HG03378 (cell line): ENCODE results near the gene BTBD7.
"Not testable (repeated sequence)": the region's sequence is repeated elsewhere in the genome, so short reads cannot be mapped to it uniquely, and the experiment has no call there.

Source experiments
- ATAC-seq: cut with Tn5 transposase; IDR thresholded peaks from one replicate; pipeline ENCODE4 v1.9.1; 2021; ENCODE audit warnings: mild to moderate bottlenecking, moderate library complexity; ENCODE audit not compliant: unreplicated experiment

BTBD7 gene, protein sequence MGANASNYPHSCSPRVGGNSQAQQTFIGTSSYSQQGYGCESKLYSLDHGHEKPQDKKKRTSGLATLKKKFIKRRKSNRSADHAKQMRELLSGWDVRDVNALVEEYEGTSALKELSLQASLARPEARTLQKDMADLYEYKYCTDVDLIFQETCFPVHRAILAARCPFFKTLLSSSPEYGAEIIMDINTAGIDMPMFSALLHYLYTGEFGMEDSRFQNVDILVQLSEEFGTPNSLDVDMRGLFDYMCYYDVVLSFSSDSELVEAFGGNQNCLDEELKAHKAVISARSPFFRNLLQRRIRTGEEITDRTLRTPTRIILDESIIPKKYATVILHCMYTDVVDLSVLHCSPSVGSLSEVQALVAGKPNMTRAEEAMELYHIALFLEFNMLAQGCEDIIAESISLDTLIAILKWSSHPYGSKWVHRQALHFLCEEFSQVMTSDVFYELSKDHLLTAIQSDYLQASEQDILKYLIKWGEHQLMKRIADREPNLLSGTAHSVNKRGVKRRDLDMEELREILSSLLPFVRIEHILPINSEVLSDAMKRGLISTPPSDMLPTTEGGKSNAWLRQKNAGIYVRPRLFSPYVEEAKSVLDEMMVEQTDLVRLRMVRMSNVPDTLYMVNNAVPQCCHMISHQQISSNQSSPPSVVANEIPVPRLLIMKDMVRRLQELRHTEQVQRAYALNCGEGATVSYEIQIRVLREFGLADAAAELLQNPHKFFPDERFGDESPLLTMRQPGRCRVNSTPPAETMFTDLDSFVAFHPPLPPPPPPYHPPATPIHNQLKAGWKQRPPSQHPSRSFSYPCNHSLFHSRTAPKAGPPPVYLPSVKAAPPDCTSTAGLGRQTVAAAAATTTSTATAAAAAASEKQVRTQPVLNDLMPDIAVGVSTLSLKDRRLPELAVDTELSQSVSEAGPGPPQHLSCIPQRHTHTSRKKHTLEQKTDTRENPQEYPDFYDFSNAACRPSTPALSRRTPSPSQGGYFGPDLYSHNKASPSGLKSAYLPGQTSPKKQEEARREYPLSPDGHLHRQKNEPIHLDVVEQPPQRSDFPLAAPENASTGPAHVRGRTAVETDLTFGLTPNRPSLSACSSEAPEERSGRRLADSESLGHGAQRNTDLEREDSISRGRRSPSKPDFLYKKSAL

DNA sequence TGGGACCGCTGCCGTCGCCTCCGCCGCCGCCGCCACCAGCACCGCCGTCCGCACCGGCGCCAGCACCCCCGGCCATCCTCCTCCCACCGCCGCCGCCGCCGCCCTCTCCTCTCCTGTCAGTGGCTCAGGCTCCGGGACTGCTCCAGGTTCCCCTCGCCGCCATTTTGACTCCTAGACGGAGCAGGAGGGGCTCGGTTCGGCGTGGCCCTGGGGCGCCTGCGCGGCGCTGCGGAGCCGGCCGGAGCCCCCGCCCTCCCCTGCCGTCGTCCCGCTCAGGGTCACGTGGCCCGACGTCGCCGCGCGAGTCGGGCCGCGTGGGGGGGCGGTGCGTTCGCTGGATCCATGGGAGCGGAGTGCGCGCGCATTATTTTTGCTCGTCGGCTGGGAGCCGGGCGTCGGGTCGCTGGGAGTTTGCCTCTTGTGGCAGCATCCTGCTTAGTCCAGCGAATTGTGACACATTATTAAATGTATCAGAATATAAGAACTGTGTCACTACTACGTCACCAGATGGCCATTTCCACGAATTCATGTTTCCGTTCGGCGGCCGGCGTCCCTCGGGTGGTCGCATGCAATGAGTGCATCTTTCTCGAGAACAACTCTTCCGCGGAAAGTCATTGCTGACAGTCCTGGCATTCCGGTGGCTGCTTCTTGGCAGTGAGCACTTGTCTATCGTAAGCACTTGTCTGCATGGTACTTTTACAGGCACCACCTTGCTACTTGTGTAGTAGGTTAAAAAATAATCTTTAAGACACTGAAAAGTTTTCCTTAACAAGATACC, at the start of gene BTBD7:
Gene BTBD7, minus strand, starts transcription at position 184 of the 778 bp plus-strand sequence. CDS start 36,985 bp downstream, outside the sequence.
- ATAC-seq: peak; percentile 50

DNA sequence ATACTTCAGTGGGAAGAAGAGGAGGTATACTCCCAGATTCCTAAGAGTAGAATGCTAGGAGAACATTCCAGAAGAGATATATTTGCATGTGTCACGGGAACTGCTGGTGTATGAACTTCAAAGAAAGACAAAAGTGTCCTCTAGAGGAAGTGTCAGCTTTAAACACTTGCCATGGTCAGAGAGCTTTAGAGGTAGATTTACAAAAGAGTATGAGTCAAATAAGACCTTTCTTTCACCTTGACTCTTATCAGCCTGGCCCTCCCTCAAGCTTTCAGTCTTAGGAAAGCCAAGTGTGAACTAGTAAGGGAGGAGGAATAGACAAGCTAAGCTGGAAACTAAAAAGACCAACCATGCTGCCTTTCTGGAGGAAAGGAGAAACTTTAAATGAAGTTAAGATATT, 48.8 kb upstream of the BTBD7 start:
- ATAC-seq: peak; percentile 68

DNA sequence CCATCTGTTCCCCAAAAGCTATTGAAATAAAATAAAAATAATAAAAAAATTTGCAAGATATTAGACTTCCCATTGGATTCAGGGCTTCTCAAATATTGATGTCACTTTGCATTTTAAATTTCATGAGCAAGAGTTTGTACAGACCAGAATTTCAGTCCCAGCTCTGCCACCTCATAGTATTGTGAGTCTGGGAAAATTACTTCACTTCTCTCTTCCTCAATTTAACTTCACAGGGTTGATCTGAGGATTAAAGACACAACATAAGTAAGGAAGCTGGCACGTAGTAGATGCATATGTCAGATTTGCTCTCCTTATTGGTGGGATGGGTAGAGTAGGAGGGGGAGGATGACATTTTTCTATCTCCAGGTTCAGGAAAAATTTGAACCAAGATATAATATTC, 47.0 kb upstream of the BTBD7 start:
- no peak for ATAC-seq

DNA sequence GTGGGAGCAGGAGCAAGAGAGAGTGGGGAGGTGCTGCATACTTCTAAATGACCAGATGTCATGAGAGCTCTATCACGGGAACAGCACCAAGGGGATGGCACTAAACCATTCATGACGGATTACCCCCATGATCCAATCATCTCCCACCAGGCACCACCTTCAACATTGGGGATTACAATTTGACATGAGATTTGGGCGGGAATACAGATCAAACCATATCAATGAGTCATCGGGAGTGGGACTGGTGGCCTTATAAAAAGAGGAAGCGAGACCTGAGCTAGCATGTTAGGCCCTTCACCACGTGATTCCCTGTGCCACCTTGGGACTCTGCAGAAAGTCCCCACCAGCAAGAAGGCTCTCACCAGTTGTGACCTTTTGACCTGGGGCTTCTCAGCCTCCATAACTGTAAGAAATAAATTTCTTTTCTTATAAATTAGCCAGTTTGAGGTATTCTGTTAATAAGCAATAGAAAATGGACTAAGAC, 42.9 kb upstream of the BTBD7 start:
- ATAC-seq: peak; percentile 91

DNA sequence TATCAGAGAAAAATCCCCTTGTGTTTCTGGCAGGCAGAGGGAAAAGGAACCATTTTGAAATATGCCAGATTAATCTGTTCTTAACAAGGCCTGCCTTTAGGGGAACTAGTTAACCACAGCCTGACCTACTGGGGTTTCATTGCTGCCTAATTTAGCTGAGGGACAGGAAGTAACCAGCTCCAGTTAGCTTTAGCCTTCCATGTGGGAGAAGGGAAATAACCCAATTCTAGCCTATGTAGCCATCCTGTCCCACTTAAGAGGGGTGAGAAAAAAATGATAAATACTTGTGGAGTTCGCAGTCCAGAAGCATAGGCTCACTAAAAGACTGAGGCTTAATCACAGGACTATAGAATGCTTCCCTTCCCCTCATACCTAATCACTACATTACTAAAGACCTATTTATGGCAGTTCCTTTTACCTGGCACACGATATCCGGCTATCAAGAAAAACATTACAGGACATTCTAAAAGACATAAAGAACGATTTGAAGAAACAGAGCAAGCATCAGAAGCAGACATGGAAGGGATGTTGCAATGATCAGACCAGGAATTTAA, 37.0 kb upstream of the BTBD7 start:
- ATAC-seq: peak; percentile 80

DNA sequence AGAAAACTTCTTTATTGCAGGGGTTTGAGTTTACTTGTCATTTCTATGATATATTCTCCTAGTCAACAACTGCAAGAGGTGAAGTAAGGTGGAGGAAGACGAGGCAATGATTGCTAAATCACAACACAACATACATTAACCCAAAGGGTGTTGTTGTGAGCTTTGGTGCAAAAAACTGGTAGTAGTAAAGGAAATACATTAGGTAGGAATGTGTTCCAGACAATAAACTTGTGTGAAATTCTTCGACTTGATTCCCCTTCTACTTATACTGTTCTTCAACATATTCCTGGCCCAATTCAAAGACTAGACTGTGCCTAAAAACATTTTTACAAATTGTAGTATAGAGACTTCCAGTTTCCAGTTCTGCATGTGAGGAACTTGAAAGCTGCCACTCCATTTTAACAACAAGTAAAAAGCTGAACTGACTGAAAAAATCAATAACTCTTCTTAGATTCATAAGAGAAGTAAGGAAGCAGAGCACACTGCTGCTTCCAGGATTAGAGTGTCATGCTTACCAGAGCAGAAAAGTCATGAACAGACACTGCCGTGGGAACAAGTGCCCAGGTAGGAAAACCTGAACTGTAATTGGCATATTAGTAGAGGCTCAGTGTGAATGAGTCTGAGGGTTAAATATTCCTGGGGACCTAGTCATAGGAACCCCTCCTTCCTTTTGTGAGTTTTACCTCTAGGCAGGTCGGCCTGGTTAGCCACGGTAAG, 36.3 kb upstream of the BTBD7 start:
- ATAC-seq: no peak

DNA sequence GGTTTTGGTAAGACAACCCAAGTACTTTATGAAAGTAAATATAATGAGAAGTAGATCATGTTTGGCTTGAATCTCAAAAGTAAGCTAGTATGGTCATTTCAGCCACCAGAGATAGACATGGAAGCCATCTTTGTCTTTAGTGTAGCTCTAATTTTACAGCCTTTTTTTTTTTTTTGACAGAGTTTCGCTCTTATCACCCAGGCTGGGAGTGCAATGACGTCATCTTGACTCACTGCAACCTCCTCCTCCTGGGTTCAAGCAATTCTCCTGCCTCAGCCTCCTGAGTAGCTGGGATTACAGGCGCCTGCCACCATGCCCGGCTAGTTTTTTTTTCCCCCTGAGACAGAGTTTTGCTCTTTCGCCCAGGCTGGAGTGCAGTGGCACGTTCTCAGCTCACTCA, 22.0 kb upstream of the BTBD7 start:
- ATAC-seq: not testable (repeated sequence)

DNA sequence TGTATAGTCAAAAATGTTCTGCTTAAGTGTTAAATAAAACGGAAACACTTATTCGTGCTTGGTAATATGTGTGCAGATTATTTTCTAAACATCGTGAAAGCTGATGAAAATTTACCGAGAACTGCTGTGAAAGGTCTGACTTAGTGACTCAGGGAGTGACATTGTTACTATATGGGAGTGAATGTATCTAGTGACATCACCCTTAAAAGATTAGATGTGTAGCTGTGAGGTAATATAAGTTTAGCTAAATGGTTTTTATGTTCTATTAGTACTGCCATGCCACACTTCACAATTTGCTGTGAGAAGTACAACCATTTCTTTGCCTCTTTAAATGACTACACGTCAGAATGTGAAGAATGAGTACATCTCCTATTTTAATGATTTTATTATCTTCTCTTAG, 15.5 kb upstream of the BTBD7 start:
- no peak for ATAC-seq

DNA sequence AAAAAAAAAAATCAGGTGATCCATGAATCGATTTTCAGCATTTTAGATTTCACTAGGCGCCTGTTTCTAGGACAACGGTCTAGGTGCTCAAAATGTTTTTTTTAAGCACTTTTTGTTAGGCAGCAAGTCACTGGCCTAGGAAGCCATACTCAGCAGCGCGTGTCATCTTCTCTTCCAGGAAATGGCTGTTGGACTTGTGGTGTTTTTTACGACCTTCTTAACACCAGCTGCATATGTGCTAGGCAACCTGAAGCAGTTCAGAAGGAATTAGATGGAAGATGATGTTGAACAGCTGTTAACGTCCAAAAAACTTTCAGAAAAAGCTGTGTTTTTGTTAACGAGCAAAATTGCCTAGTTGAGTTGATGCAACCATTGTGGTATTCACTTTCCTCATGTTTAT, 15.0 kb upstream of the BTBD7 start:
- ATAC-seq: no peak

DNA sequence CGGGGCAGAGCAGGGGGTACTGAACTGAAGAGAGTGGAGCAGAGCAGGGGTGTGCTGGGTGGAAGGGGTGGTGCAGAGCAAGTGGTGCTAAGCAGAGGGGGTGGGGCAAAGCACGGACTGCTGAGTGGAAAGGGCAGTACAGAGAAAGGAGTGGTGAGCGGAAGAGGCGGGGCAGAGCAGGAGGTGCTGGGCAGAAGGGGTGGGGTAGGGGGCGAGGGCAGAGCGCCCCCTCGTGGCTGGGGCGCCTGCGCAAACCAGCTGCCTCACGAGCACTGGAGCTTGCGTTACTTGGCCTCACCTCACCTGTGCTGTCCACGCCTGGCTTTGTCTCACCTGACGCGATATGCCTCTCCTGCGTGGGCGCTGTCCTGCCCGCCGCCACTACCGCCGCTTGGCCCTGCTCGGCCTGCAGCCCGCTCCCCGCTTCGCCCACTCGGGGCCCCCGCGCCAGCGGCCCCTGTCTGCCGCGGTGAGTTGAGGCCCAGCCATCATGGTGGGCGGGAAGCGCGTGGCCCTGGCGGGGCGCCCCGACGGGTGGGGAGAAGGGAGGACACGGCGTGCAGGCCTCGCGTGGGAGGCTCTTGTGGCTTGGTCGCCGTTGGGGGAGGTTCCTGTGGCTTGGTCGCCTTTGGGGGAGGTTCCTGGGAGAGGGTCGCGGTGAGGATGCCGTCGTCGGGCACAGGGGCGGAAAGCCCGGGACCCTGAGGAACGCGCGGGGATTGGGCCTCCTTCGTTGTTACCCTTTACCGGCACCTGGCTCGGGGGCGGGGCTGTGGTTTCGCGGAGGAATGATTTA, 14.3 kb upstream of the BTBD7 start, which contains the start of gene COX8C:
Gene COX8C, plus strand, starts transcription at position 257 of the 796 bp plus-strand sequence. Its CDS starts 87 bp downstream, at position 344.
- ATAC-seq: no peak

DNA sequence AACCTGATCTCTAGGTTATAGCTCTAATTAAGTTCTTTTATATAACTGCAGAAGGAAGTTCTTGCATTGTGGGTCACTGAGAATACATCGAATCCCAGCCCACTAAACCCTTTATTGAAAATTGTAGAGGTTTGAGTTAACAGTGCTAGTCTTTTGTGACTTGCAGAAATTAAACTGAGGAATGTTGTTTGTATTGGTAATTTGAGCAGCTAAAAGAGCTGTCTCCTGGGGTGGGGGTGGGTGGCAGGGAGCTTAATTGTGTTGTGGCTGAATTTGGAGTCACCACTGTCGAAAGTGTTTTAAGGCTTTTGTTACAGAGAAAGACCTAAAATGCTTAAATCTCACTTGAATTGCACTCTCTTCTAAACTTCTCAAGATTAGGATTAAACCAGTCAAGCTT, 11.0 kb upstream of the BTBD7 start:
- ATAC-seq: no peak

DNA sequence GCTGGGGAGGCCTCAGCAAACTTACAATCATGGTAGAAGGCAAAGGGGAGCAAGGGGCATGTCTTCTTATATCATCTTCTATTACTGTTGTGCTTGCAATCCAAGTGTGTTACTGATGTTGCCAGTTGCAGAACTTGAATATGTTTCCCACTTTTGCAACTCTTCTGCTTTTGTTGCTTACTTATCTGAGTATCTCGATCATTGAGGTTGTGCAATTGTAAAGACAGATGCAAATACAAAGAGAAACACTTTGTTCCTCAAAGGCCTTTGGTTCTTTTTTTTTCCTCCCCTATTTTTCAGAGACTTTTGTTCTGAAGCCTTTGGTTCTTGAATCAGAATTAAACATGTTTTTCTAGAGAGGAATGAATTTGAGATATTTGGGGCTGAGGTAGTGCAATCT, 10.4 kb upstream of the BTBD7 start:
- ATAC-seq: no peak

DNA sequence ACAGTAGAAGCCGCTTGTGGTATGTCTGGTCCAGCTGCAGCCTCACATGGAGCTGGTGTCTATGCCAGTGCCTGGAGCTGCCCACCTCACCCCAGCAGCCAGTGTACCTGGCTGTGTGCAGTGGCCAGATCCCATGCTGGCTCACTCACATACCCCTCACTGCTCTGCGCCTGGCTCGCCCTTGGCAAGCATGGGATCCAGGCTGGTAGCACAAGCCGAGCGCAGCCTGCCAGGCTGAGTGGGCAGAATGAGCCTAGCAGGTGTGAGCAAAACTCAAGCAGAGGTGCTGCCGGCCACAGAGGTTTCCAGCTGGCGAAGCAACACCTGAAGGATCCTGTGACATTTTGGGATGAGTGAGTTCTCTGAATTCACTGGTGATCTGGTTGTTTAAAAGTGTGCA, 5.0 kb upstream of the BTBD7 start:
- ATAC-seq: no peak

DNA sequence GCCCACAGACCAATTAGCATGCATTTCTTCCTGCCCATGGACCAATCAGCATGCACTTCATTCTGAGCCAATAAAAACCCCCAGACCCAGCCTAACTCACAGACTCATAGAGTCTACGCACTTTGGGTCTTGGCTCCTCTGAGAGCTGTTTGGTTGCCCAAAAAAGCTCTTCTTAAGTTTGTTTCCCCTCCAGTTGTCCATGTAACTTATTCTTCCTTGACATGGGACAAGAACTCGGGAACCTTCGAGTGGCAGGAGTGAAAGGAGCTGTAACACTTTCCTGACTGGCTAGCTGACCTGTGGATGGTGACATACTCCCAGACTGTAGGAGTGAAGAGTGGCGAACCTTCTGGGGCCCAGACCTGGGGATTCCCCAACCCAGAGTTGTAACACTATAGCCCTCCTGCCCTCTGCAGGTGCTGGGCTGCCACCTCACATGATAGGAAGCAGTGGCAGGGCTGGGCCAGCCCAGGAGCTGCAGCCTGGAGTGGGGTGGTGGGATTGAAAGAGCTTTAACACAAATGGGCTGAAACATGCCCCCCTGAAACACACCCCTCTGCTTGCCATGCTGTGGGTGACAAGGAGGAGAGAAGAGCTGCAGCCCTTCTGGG, 4.4 kb upstream of the BTBD7 start:
- ATAC-seq: no peak

DNA sequence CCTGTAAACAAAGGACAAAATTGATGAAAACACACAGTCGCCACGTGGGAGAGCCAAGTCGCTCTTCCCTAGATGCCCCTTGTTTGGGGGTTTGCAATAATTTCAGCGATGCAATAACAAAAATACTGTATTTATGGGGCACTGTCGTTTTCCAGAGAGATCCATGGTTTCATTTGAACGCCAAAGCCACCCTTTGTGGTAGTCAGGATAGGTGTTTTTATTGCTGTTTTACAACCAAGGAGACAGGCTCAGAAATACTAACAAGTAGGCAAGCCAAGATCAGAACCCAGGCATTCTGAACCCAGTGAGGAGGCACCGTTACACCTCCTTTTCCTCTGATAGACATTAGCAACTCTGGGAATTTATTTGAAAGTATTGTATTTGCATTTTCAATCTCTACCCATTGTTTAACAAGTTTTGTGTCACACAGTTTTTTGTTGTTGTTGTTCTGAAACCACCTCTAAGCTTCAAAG, 831 bp upstream of the BTBD7 start:
- ATAC-seq: no peak

DNA sequence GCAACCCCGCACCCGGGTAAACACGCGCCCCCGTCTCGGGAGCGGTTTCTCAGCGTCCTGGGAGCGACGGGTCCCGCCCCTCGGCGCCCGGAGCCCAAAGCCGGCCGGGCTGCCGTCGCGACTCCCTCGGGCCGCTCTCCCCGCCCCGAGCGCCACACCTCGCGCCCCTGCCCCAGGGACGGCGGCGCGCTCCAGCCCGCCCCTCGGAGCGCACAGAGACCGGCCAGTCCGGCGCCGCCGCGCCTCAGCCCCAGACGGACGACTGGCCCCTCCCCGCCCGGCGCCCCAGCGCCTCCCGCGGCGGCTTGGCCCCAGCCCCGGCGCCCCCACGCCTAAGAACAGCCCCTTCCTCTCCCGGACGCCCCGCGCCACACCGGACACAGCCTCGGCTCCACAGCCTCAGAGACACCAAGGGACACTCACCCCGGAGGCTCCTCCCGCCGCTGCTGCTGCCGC, 411 bp downstream of the BTBD7 start:
- ATAC-seq: peak; percentile 35

DNA sequence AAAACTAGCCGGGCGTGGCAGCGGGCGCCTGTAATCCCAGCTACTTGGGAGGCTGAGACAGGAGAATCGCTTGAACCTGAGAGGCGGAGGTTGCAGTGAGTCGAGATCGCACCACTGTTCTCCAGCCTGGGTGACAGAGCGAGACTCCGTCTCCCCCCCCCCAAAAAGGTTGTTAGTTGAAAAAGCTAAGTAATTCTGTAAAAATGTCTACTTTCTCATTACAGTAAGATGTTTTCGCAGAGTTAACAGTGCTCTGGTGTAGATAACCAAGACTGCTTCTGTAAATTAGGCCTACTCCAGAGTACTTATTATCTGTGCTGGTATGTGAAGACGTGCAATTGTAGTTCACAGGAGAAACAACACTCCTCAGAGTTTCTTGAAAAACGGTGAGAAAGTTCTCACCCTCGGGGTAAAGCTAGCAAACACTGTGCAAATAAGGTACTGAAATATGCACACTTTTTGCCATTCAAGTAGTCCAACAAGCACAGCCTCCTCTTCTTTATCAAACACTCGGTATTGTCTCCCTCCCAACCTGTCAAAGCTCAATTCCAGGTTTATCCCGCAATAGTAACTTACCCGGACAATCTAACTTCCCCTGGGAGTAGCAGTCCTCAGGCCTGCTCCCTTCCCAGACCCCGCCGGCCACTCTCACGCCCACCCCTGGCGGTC, 974 bp downstream of the BTBD7 start:
- peak; percentile 23 for ATAC-seq
